ENCODE measurements around the gene MISFA. TPM values are rescaled to one million over a fixed set of nuclear protein-coding genes. Genes with fewer than 3 reads are reported as not detected.
A peak's percentile ranks its signal among the peaks of the same experiment; 100 is the strongest.
"Not testable (repeated sequence)": the region's sequence is repeated elsewhere in the genome, so short reads cannot be mapped to it uniquely, and the experiment has no call there.

Gene MISFA
- total and polyA plus RNA-seq, 2 donors from 2014 or later = 3.6 to 6.6 TPM

GRCh38 chr11:18590571-18590970 is 9.0 kb upstream of the MISFA start:
- no peak for TF ChIP-seq CTCF (IDR thresholded peaks at IDR 0.05; ENCODE audit: borderline replicate concordance, extremely low read depth, insufficient read depth)
- H3K27me3 ChIP-seq (ENCODE audit: control insufficient read depth, insufficient read depth, low read length) = no peaks in the 10 kb centered on the region
- H3K4me3 ChIP-seq (ENCODE audit: low read length in 3 of 3) = peak overlapping the region in 1 of 3 donors; percentile 89
- H3K4me1 ChIP-seq (ENCODE audit: control insufficient read depth in 2 of 3, insufficient read depth in 2 of 3, low read depth in 1 of 3, low read length in 3 of 3) = peaks cover 0 to 18% (median 15%) of the 10 kb centered on the region in 3 donors
- no peak for FAIRE-seq
- no peaks in the 10 kb centered on the region for H3K36me3 ChIP-seq (ENCODE audit: control insufficient read depth in 2 of 3, insufficient read depth in 3 of 3, low read length in 3 of 3)
- no peaks in the 10 kb centered on the region for H3K9me3 ChIP-seq (ENCODE audit: control insufficient read depth in 2 of 3, insufficient read depth in 1 of 3, low read length in 3 of 3)
- intact Hi-C loops (cut with DNase I) = no loop called here
- no peak overlapping the region for H3K9ac ChIP-seq (ENCODE audit: low read length in 3 of 3)
- DNase-seq = no peak
- H3K27ac ChIP-seq (ENCODE audit: low read depth in 2 of 2, low read length in 2 of 2) = no peak overlapping the region

GRCh38 chr11:18594088-18594487 is 5.5 kb upstream of the MISFA start:
- intact Hi-C loops (cut with DNase I); H3K4me3 ChIP-seq (ENCODE audit: low read length in 3 of 3); H3K27me3 ChIP-seq (ENCODE audit: control insufficient read depth, insufficient read depth, low read length); H3K9me3 ChIP-seq (ENCODE audit: control insufficient read depth in 2 of 3, insufficient read depth in 1 of 3, low read length in 3 of 3); H3K9ac ChIP-seq (ENCODE audit: low read length in 3 of 3); H3K27ac ChIP-seq (ENCODE audit: low read depth in 2 of 2, low read length in 2 of 2); DNase-seq; H3K36me3 ChIP-seq (ENCODE audit: control insufficient read depth in 2 of 3, insufficient read depth in 3 of 3, low read length in 3 of 3); FAIRE-seq: not testable (repeated sequence)
- H3K4me1 ChIP-seq (ENCODE audit: control insufficient read depth in 2 of 3, insufficient read depth in 2 of 3, low read depth in 1 of 3, low read length in 3 of 3) = peaks cover 0 to 15% (median 14%) of the 10 kb centered on the region in 3 donors

- H3K27ac ChIP-seq (ENCODE audit: low read depth in 2 of 2, low read length in 2 of 2) = no peak overlapping the region
- TF ChIP-seq CTCF (IDR thresholded peaks at IDR 0.05; ENCODE audit: borderline replicate concordance, extremely low read depth, insufficient read depth) = no peak
- H3K9me3 ChIP-seq (ENCODE audit: control insufficient read depth in 2 of 3, insufficient read depth in 1 of 3, low read length in 3 of 3) = no peaks in the 10 kb centered on the region
- no peak for FAIRE-seq
- H3K36me3 ChIP-seq (ENCODE audit: control insufficient read depth in 2 of 3, insufficient read depth in 3 of 3, low read length in 3 of 3) = no peaks in the 10 kb centered on the region
- no peak overlapping the region for H3K4me3 ChIP-seq (ENCODE audit: low read length in 3 of 3)
- DNase-seq = no peak
- intact Hi-C loops (cut with DNase I) = no loop called here
- no peaks in the 10 kb centered on the region for H3K27me3 ChIP-seq (ENCODE audit: control insufficient read depth, insufficient read depth, low read length)
- peaks cover 0 to 7% (median 5%) of the 10 kb centered on the region in 3 donors for H3K4me1 ChIP-seq (ENCODE audit: control insufficient read depth in 2 of 3, insufficient read depth in 2 of 3, low read depth in 1 of 3, low read length in 3 of 3)
- H3K9ac ChIP-seq (ENCODE audit: low read length in 3 of 3) = no peak overlapping the region
These were observed 4.4 kb upstream of the MISFA start for GRCh38 chr11:18594999-18595749.

GRCh38 chr11:18600915-18601569 is 1.5 kb downstream of the MISFA start:
- FAIRE-seq = no peak
- no peaks in the 10 kb centered on the region for H3K36me3 ChIP-seq (ENCODE audit: control insufficient read depth in 2 of 3, insufficient read depth in 3 of 3, low read length in 3 of 3)
- H3K9ac ChIP-seq (ENCODE audit: low read length in 3 of 3) = no peak overlapping the region

More at GRCh38 chr11:18600915-18601569, 1.5 kb downstream of the MISFA start:
- Histone ChIP-seq H3K27me3 (ENCODE audit: control insufficient read depth, insufficient read depth, low read length) (no peaks in the 10 kb centered on the region), H3K4me3 (ENCODE audit: low read length in 3 of 3) (no peak overlapping the region), H3K9me3 (ENCODE audit: control insufficient read depth in 2 of 3, insufficient read depth in 1 of 3, low read length in 3 of 3) (no peaks in the 10 kb centered on the region), H3K27ac (ENCODE audit: low read depth in 2 of 2, low read length in 2 of 2) (no peak overlapping the region), H3K4me1 (ENCODE audit: control insufficient read depth in 2 of 3, insufficient read depth in 2 of 3, low read depth in 1 of 3, low read length in 3 of 3) (no peaks in the 10 kb centered on the region)
- TF ChIP-seq CTCF (IDR thresholded peaks at IDR 0.05; ENCODE audit: borderline replicate concordance, extremely low read depth, insufficient read depth) = no peak
- intact Hi-C loops (cut with DNase I) = no loop called here
- DNase-seq = no peak
